Cerebellar nuclear complex (tissue), 1 donor: ENCODE results near the gene KREMEN1.

Experiments
- DNase-seq, 2 experiments: peaks; one replicate each; lab custom pipeline; 2025; lab: John Stamatoyannopoulos, UW

The KREMEN1 gene

GRCh38 chr22:29152045-29152953 lies 79.5 kb downstream of the KREMEN1 start:
- no peak for DNase-seq

DNA sequence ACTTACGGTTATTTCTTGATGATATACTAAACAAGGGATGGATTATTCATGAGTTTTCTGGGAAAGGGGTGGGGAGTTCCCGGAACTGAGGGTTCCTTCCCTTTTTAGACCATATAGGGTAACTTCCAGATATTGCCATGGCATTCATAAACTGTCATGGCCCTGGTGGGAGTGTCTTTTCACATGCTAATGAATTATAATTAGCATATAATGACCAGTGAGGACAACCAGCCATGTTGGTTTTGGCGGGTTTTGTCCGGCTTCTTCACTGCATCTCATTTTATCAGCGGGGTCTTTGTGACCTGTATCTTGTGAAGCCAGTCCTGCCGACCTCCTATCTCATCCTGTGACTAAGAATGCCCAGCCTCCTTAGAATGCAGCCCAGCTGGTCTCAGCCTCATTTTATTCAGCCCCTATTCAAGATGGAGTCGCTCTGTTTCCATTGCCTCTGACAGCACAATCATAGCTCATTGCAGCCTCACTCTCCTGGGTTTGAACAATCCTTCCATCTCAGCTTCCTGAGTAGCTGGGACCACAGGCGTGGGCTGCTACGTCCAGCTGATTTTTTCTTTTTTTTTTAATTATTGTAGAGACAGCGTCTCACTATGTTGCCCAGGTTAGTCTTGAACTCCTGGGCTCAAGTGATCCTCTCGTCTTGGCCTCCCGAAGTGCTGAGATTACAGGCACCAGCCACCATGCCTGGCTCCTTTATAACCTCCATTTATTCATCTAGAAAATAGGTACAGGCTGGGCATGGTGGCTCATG lies 80.3 kb downstream of the KREMEN1 start:
- no peak for DNase-seq

GRCh38 chr22:29154364-29155048 lies 81.7 kb downstream of the KREMEN1 start:
- peak in 1 of 2 experiments; percentile 29 for DNase-seq

DNA sequence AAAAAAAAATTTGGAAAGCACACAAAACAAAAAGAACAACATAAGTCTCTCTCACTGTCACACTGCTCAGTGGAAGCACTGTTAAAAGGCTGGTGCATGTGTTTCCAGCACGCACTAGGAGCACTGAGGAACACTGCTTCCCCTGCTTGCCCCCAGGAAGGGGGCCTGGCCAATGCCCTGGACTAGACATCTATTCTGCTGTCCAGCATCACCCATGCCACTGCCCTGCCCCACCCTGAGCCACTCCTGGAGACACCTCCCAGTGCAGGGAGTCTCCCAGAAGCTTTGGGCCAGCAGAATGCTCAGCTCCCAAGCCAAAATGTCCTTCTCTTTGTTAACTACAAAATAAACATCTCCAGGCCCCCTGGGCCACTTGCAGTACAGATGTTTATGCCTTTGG lies 83.1 kb downstream of the KREMEN1 start:
- no peak for DNase-seq

GRCh38 chr22:29156507-29156906 lies 83.7 kb downstream of the KREMEN1 start:
- no peak for DNase-seq

- no peak for DNase-seq
Measured at GRCh38 chr22:29157759-29158535, 85.1 kb downstream of the KREMEN1 start.

DNA sequence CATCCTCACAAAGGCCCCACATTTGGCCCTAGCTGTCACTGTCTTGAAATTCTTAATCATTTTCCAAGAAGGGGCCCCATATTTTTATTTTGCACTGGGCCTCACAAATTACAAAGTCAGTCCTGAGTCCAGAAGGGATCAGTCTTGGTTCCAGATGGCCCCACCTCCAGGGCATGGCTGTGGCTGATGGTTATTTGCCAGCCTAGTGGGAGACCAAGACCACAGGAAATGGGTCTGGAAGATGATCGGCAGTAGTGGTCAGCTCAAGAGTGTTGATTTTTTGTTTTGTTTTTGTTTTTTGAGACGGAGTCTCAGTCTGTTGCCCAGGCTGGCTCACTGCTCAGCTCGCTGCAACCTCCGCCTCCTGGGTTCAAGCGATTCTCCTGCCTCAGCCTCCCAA lies 85.7 kb downstream of the KREMEN1 start:
- no peak for DNase-seq

GRCh38 chr22:29163808-29164207 lies 91.0 kb downstream of the KREMEN1 start:
- DNase-seq = no peak

DNA sequence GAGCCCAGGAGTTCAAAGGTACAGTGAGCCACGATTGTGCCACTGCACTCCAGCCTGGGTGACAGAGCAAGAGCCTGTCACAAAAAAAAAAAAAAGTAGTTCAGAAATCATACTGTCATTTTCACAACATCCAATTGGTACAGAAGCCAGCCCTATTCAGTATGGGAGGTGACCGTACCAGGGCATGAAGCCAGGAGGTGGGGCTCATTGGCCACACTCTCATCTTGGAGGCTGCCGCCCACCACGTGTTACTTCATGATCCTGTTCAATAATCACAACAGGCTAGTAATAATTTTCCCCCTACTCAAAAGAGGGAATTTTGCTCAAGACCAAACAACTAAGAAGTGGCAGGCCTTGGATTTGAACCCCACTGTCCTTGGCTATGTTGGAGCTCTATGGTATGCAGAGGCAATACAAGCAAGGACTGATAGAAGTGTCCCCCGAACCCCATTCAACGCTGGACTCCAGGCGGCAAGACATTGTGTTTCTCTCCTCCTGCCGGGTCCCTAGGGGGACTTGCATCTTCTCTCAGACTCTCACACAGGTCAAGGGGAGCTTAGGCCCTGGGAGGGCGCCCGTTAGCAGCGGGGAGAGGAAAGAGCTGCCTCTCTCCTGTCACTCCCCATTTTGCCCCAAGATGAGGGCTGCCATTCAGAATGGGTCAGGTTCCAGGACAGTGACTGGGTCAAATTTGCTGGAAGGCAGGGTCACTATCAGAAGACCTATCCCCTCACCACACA lies 92.7 kb downstream of the KREMEN1 start:
- no peak for DNase-seq

DNA sequence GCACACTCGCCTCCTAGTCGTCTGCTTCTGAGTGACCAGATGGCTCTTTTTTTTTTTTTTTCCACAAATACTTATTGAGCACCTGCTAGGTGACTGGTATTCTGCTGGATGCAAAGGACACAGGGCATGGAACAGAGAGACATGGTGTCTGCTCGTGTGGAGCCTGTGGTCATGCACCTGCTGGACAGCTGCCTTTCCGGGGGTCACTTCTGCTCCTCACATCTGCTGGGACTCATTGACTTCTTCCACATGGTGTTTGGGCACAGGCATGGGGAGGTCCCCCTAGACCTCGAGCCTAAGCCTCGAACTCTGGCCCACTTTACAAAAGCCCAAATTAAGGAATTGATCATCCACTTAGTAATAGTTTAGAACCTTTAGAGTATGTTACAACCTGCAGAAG lies 93.3 kb downstream of the KREMEN1 start:
- DNase-seq = no peak

GRCh38 chr22:29167032-29167911 lies 94.4 kb downstream of the KREMEN1 start:
- no peak for DNase-seq

GRCh38 chr22:29171721-29172120 lies 98.9 kb downstream of the KREMEN1 start:
- DNase-seq = no peak

DNA sequence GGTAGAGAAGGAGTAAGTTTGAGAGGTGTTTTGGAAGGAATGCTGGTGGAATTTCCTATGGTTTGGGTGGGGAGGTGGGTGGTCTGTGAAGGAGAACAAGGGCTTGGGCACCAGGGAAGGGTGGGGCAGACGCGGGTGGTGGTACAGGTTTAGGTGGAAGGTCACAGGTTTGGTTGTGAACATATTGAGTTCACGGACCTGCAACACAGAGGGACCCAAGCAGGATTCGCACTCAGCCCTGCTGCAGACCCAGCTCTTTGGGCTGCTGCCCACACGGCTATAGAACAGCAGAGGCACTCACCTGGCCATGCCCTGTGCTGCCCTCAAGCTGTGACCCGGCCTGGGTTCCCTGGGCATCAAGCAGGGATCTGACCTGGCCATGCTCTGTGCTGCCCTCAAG lies 99.4 kb downstream of the KREMEN1 start:
- DNase-seq = no peak

- DNase-seq = no peak
Measured at GRCh38 chr22:29175312-29175835, 102.5 kb downstream of the KREMEN1 start.

DNA sequence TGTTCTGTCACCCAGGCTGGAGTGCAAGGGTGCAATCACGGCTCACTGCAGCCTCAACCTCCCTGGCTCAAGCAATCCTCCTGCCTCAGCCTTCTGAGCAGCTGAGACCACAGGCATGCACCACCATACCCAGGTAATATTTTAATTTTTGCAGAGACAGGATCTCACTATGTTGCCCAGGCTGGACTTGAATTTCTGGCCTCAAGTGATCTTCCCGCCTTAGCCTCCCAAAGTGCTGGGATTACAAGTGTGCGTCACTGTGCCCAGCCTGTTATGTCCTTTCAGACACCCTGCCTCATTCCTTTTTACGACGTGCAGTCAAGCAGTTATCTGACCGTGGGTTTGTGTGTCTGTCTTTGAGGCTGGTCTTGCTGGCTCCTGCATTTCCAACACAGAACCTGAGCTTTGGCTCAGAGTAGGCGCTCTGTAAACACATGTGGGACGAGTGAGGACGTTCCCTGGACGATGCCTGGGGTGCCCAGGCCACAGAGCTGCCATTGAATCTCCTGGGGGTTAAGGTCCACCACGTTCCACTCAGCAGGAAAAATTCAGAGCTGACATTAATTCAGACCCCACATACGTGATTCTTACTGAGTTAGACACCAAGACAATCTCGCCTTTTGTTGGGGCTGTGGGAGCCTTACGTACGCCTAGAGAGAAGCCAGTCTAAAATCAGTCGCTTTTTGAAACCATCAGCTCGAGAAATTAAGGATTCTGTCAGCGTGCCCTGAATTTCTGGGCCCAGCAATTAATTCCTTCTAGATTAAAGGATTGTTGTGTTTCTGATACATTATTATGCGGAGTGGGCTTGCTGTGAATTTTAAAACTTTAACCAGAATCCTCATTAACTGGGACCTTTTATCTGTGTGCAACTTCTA lies 111.4 kb downstream of the KREMEN1 start:
- DNase-seq = no peak

- no peak for DNase-seq
Measured at GRCh38 chr22:29184849-29185490, 112.1 kb downstream of the KREMEN1 start.

DNA sequence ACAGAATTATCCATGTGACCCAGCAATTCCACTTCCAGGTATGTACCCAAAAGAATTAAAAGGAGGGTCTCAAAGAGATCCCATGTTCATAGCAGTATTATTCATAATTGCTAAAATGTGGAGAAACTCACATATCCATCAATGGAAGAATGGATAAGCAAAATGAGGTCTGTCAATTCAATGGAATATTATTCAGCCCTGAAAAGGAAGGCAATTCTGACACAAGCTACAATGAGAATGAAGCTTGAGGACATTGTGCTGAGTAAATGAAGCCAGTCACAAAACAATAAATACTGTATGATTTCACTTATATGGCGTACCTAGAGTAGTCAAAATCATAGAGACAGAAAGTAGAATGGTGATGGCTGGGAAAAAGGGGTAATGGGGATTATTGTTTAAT lies 113.5 kb downstream of the KREMEN1 start:
- DNase-seq = no peak

GRCh38 chr22:29187831-29188230 lies 115.0 kb downstream of the KREMEN1 start:
- DNase-seq = peak in 1 of 2 experiments; percentile 24
